CD4-positive, alpha-beta T cell treated with Interleukin-1 beta for 1 hour (primary cell): ENCODE measurements around the gene ZDHHC12.

Experiments used
- DNase-seq, 2 donors: peaks; one replicate each; pipeline ENCODE4 v3.0.0-alpha.2; 2020 to 2022

Gene ZDHHC12

GRCh38 chr9:128685636-128686489 is 38.1 kb downstream of the ZDHHC12 start:
- DNase-seq, result peak; percentile 34 to 56

GRCh38 chr9:128684325-128685199 is 39.4 kb downstream of the ZDHHC12 start:
- DNase-seq, result peak; percentile 78 to 81

GRCh38 chr9:128684065-128684324 is 39.9 kb downstream of the ZDHHC12 start:
- DNase-seq, result no peak

- DNase-seq, result peak; percentile 32 to 58
Observed at GRCh38 chr9:128683340-128684064, 40.4 kb downstream of the ZDHHC12 start.

DNA sequence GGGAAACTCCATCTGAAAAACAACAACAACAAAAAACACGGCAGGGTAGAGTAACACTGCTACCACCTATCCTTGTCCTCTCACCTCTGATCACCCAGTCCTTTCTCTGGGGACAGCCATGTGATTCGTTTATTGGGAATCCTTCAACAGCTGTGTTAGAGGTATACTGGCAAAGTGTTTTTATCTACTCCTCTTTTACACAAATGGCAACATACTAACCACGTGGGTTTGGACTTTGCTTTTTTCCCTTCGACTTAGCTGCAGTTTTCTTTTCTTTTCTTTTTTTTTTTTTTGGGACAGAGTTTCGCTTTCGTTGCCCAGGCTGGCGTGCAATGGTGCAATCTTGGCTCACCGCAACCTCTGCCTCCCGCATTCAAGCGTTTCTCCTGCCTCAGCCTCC is 46.1 kb downstream of the ZDHHC12 start:
- DNase-seq, result no peak

- DNase-seq, result no peak
Observed at GRCh38 chr9:128675382-128675781, 48.5 kb downstream of the ZDHHC12 start.
